K562 (cell line): ENCODE measurements around the gene PTPRE. TPM values are rescaled to one million over a fixed set of nuclear protein-coding genes. Genes with fewer than 3 reads are reported as not detected.

Experiments
- ATAC-seq: fragments of 200-7000 bp; cut with Tn5 transposase; 3 replicates; pipeline ENCODE4 v1.9.1; 2020; ENCODE audit warnings: moderate library complexity
- BruUV-seq: library from RNA; stranded (reverse); fragments of 400-500 nt; replicated peaks from 2 replicates; lab custom pipeline; 2021; lab: Mats Ljungman, UMichigan
- CTCF ChIA-PET: fragments of 300-600 bp; formaldehyde crosslinking; extraction: SDS; loops from one replicate; lab custom pipeline; 2021; ENCODE audit warnings: low intra/inter-chr PET ratio; lab: Yijun Ruan, JAX
- POLR2A ChIA-PET: fragments of 300-600, 350-650 bp; sonication (Branson Sonifier 250); formaldehyde crosslinking; extraction: SDS; loops from one replicate; lab custom pipeline; 2021; ENCODE audit warnings: antibody characterized with exemption, inconsistent platforms; lab: Yijun Ruan, JAX
- DNase-seq, 4 experiments: peaks; one replicate each; pipeline versions ENCODE4 v3.0.0 to v3.0.0-alpha.2; 2011 to 2018; ENCODE audit warnings: low spot score in 3 of 4, mixed read lengths in 3 of 4; ENCODE audit errors: extremely low read depth in 1 of 4
- FAIRE-seq: peaks from 2 replicates; lab custom pipeline; 2011; peaks lifted over from hg19 to GRCh38; lab: Jason Lieb, UNC
- H2AFZ ChIP-seq: 2 replicates; pipeline ENCODE4 v1.6.0; 2011; ENCODE audit warnings: low read depth, low read length, control low read depth, inconsistent platforms
- H3K27ac ChIP-seq: fragments of 200-600 bp; 3 replicates; pipeline ENCODE4 v1.8.0; 2011; ENCODE audit warnings: low read depth, mild to moderate bottlenecking, control low read depth, inconsistent platforms, low read length, moderate library complexity, mixed read lengths; ENCODE audit errors: extremely low read depth
- H3K27me3 ChIP-seq, 2 experiments: fragments of 300-600 bp in 1 of 2; 2 replicates in 1 of 2; 3 replicates in 1 of 2; pipeline versions ENCODE4 v1.6.0 to v1.8.0; 2011; ENCODE audit warnings: inconsistent platforms in 2 of 2, low read length in 2 of 2, mild to moderate bottlenecking in 1 of 2, mixed read lengths in 1 of 2, moderate library complexity in 1 of 2; ENCODE audit not compliant: control insufficient read depth in 2 of 2, insufficient read depth in 2 of 2
- H3K36me3 ChIP-seq: fragments of 300-600 bp; 3 replicates; pipeline ENCODE4 v1.8.0; 2011; ENCODE audit warnings: mild to moderate bottlenecking, low read length, inconsistent platforms; ENCODE audit not compliant: control insufficient read depth, insufficient read depth
- H3K4me1 ChIP-seq, 2 experiments: fragments of 200-600 bp in 1 of 2; replicated peaks in 1 of 2; 2 replicates in 1 of 2; 3 replicates in 1 of 2; pipeline versions ENCODE4 v1.5.1 to v1.8.0; 2011; ENCODE audit warnings: inconsistent platforms in 2 of 2, low read length in 2 of 2, mild to moderate bottlenecking in 1 of 2, mixed read lengths in 1 of 2, moderate library complexity in 1 of 2; ENCODE audit not compliant: control insufficient read depth in 2 of 2, insufficient read depth in 2 of 2
- H3K4me2 ChIP-seq: 2 replicates; pipeline ENCODE4 v1.6.1; 2011; ENCODE audit warnings: low read length, control low read depth, inconsistent platforms, mixed read lengths; ENCODE audit not compliant: insufficient read depth
- H3K4me3 ChIP-seq: fragments of 200-600 bp; sonication (generic), shearing (Covaris generic); 2 replicates; pipeline ENCODE4 v1.5.1; 2016; ENCODE audit warnings: control low read depth, inconsistent platforms
- H3K79me2 ChIP-seq: fragments of 200-600 bp; 3 replicates; pipeline ENCODE4 v1.8.0; 2011; ENCODE audit warnings: low read length, inconsistent platforms; ENCODE audit not compliant: control insufficient read depth, insufficient read depth
- H3K9ac ChIP-seq, 2 experiments: 2 replicates each; pipeline versions ENCODE4 v1.6.0 to v1.6.1; 2011; ENCODE audit warnings: low read depth in 2 of 2, low read length in 2 of 2, control low read depth in 1 of 2, inconsistent platforms in 1 of 2, mild to moderate bottlenecking in 1 of 2, mixed read lengths in 1 of 2; ENCODE audit not compliant: insufficient read depth in 1 of 2
- H3K9me1 ChIP-seq: one replicate; pipeline ENCODE4 v1.6.0; 2011; ENCODE audit warnings: inconsistent platforms, mild to moderate bottlenecking, low read length, moderate library complexity; ENCODE audit not compliant: control insufficient read depth, insufficient read depth
- H3K9me3 ChIP-seq: replicated peaks from 2 replicates; pipeline ENCODE4 v1.5.1; 2011; ENCODE audit warnings: low read depth, low read length, inconsistent platforms; ENCODE audit not compliant: control insufficient read depth, insufficient read depth
- H4K20me1 ChIP-seq: replicated peaks from 2 replicates; pipeline ENCODE4 v1.6.1; 2011; ENCODE audit warnings: low read length, inconsistent platforms, mixed read lengths; ENCODE audit not compliant: control insufficient read depth, insufficient read depth
- ATF1 ChIP-seq, 2 experiments: fragments of 450-650 bp in 1 of 2; IDR thresholded peaks; 2 replicates each; pipeline ENCODE4 v1.6.1; 2016; ENCODE audit warnings: missing compliant biosample characterization in 1 of 2, missing genetic modification characterization in 1 of 2
- BMI1 ChIP-seq: fragments of 150-350 bp; IDR thresholded peaks from 2 replicates; pipeline ENCODE4 v1.6.1; 2014; ENCODE audit warnings: low read length
- EP300 ChIP-seq: IDR thresholded peaks from 2 replicates; pipeline ENCODE4 v1.6.1; 2012; ENCODE audit warnings: low read length, improper control_type of control experiment
- KAT2B ChIP-seq: IDR thresholded peaks from one replicate; pipeline ENCODE4 v1.6.1; 2012; ENCODE audit warnings: low read depth, mild to moderate bottlenecking, control low read depth, inconsistent platforms, low read length, moderate library complexity
- NCOA4 ChIP-seq: fragments of 450-650 bp; IDR thresholded peaks from 2 replicates; pipeline ENCODE4 v1.6.1; 2018; ENCODE audit warnings: mild to moderate bottlenecking; ENCODE audit not compliant: partially characterized antibody
- PURB ChIP-seq: sonication (generic); formaldehyde crosslinking; IDR thresholded peaks from 2 replicates; pipeline ENCODE4 v1.9.0; 2021; ENCODE audit warnings: low read depth, mild to moderate bottlenecking, missing genetic modification reagents
- RBM22 ChIP-seq: fragments of 200-400 bp; formaldehyde crosslinking; IDR thresholded peaks from 2 replicates; pipeline ENCODE4 v1.6.1; 2018; ENCODE audit warnings: low read length, low read depth; ENCODE audit not compliant: poor library complexity, severe bottlenecking
- RFX5 ChIP-seq: IDR thresholded peaks from 2 replicates; pipeline ENCODE4 v1.6.1; 2011; ENCODE audit warnings: low read depth, mild to moderate bottlenecking, improper control_type of control experiment, low read length
- TCFL5 ChIP-seq: fragments of 250-450 bp; sonication (Bioruptor Pico); conservative IDR thresholded peaks from 2 replicates; pipeline ENCODE4 v1.6.1; 2021; ENCODE audit warnings: mild to moderate bottlenecking, moderate library complexity, matching md5 sums
- TRIM24 ChIP-seq, 2 experiments: fragments of 450-650 bp; IDR thresholded peaks; 2 replicates each; pipeline ENCODE4 v1.6.1; 2016
- ZNF551 ChIP-seq: fragments of 250-450 bp; sonication (Bioruptor Pico); IDR thresholded peaks from 2 replicates; pipeline ENCODE4 v1.5.0; 2021; ENCODE audit warnings: mild to moderate bottlenecking, moderate library complexity
- WGBS: fragments of 100-300 bp; shearing (Covaris generic); methylation state at CpG from one replicate; pipeline ENCODE4 v1.1.6; 2016; ENCODE audit warnings: low coverage, mixed read lengths; ENCODE audit not compliant: insufficient coverage; ENCODE audit errors: missing lambda C conversion rate; 5-methylcytosine and 5-hydroxymethylcytosine counted together
- in situ Hi-C: fragments of 300-500 bp; cut with MboI; formaldehyde crosslinking; loops from 4 replicates; pipeline ENCODE4 v1.15.0; 2018; ENCODE audit warnings: inconsistent platforms, mixed read lengths
- intact Hi-C: fragments of 100-400 bp; cut with micrococcal nuclease; formaldehyde crosslinking; loops from 2 replicates; pipeline ENCODE4 v1.14.2; 2022
- polyA plus RNA-seq, 8 experiments: library from polyadenylated mRNA; depleted of rRNA in 4 of 8; stranded (reverse) in 5 of 8; unstranded in 3 of 8; fragments of >200 nt; fragmentation: Nextera tagmentation in 2 of 8; fragmentation: Illumina TruSeq in 1 of 8; extraction: Ambion mirVana in 2 of 8; extraction: Trizol in 1 of 8; gene quantifications; 2 replicates each; pipeline versions ENCODE4 v1.2.1 to v1.2.3, GENCODE V29; 2011 to 2014; ENCODE audit warnings: inconsistent platforms in 1 of 8, missing spikeins in 1 of 8
- total RNA-seq, 7 experiments: library from RNA; depleted of rRNA in 6 of 7; stranded (reverse); fragments of >200 nt in 6 of 7; fragmentation: Illumina TruSeq in 2 of 7; extraction: Trizol in 2 of 7; gene quantifications; 2 replicates each; pipeline versions ENCODE4 v1.2.1 to v1.2.3, GENCODE V29; 2011 to 2021; ENCODE audit warnings: low replicate concordance in 1 of 7
- TF ChIP-seq, protein P1 (sequence below): fragments of 250-450 bp; sonication (Bioruptor Pico); IDR thresholded peaks from 2 replicates; pipeline ENCODE4 v1.8.0; 2022; ENCODE audit warnings: moderate library complexity, mild to moderate bottlenecking, inconsistent platforms
- TF ChIP-seq, protein P2 (sequence below): fragments of 200-800 bp; sonication (Bioruptor generic); IDR thresholded peaks from 2 replicates; pipeline ENCODE4 v1.6.1; 2017; ENCODE audit warnings: missing genetic modification characterization, missing compliant biosample characterization

Gene PTPRE
- total and polyA plus RNA-seq, 9 of the 15 experiments (the other 6 are each of a cell fraction or from before 2014, with no cell fraction given): 0.01 to 0.13 (median 0.04) TPM; not detected in 4

DNA sequence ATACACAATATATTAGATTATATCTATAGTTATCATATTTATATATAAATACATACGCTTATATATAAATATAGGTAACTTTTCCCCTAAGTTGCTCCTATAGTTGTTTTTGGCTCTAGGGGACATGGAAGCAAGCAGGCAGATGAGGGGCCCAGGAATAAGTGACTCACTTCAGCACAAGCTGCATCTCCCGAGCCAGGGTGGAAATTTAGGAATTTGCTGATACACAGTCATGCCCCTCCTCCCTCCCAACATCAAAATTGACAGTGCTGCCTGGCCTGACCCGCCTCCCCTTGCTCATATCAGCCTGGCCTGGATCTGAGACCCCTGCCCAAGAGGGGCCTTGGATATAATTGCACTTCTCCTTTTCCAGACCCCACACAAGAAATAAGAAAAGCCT, 185.6 kb downstream of the PTPRE start:
- no peak overlapping the region for H3K9ac ChIP-seq
- TF ChIP-seq ZNF551 (CRISPR knock-in tag): no peak
- TF ChIP-seq, protein P1, sequence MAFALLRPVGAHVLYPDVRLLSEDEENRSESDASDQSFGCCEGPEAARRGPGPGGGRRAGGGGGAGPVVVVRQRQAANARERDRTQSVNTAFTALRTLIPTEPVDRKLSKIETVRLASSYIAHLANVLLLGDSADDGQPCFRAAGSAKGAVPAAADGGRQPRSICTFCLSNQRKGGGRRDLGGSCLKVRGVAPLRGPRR (CRISPR knock-in tag): no peak
- TF ChIP-seq, protein P2, sequence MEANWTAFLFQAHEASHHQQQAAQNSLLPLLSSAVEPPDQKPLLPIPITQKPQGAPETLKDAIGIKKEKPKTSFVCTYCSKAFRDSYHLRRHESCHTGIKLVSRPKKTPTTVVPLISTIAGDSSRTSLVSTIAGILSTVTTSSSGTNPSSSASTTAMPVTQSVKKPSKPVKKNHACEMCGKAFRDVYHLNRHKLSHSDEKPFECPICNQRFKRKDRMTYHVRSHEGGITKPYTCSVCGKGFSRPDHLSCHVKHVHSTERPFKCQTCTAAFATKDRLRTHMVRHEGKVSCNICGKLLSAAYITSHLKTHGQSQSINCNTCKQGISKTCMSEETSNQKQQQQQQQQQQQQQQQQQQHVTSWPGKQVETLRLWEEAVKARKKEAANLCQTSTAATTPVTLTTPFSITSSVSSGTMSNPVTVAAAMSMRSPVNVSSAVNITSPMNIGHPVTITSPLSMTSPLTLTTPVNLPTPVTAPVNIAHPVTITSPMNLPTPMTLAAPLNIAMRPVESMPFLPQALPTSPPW (CRISPR knock-in tag): no peak
- no peak for TF ChIP-seq PURB
- no peak for TF ChIP-seq RBM22
- TF ChIP-seq TCFL5 (CRISPR knock-in tag): no peak
- TF ChIP-seq NCOA4: no peak
- TF ChIP-seq BMI1: no peak
- no peak for TF ChIP-seq RFX5
- no peak for TF ChIP-seq TRIM24 (IDR thresholded peaks at IDR 0.05)
- no peak for TF ChIP-seq KAT2B
- TF ChIP-seq ATF1 (CRISPR knock-in tag; IDR thresholded peaks at IDR 0.05): no peak
- TF ChIP-seq ATF1 (tag; IDR thresholded peaks at IDR 0.05): no peak
- no peak for TF ChIP-seq EP300
- TF ChIP-seq, all 486 proteins: peak for 0
- H3K79me2 ChIP-seq: no peaks in the 10 kb centered on the region
- ChIA-PET POLR2A (no interaction called here), CTCF (no interaction called here)
- H3K36me3 ChIP-seq: peaks cover 5% of the 10 kb centered on the region; the same call in 1 of the 3 replicates
- no peaks in the 10 kb centered on the region; a peak in 1 of 5 replicates for H3K4me1 ChIP-seq
- WGBS: 54% methylated on average over 2 of the region's 3 CpGs
- no peak overlapping the region for H2AFZ ChIP-seq
- in situ Hi-C loops: no loop called here
- intact Hi-C loops: no loop called here
- H3K4me2 ChIP-seq: no peak overlapping the region
- FAIRE-seq: no peak
- H3K27me3 ChIP-seq: peaks cover 0 to 10% of the 10 kb centered on the region in 2 experiments; a peak in 1 of 5 replicates
- no peak for DNase-seq
- ATAC-seq: no peak
- no TSS peak for BruUV-seq
- H3K4me3 ChIP-seq: no peak overlapping the region
- H4K20me1 ChIP-seq: 0 out of 2 replicates have a peak, but pooled peaks cover 4% of the 10 kb centered on the region
- no peaks in the 10 kb centered on the region for H3K9me3 ChIP-seq
- H3K9me1 ChIP-seq: no peaks in the 10 kb centered on the region
- no peak overlapping the region for H3K27ac ChIP-seq
